NAMALWA (cell line): Measurements from ENCODE around the gene FMO5.

ENCODE experiments used
- DNase-seq: peaks from one replicate; pipeline ENCODE4 v3.0.0-alpha.2; 2015; ENCODE audit warnings: low spot score

The FMO5 gene

DNA sequence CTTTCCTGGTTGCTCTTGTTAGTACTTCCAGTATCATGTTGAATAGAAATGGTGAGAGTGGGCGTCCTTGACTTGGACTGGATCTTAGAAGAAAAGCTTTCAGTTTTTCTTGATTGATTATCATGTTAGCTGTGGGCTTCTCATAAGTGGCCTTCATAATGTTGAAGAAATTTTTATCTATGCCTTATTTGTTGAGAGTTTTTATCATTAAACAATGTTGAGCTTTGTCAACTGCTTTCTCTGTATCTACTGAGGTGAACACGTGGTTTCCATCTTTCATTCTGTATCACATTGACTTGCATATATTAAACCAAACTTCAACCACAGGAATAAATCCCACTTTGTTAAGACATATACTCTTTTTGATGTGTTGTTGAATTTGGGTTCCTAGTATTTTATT, 82.3 kb downstream of the FMO5 start:
- DNase-seq, result no peak
